ENCODE results near the gene STK31.
"Not testable (repeated sequence)": the region's sequence is repeated elsewhere in the genome, so short reads cannot be mapped to it uniquely, and the experiment has no call there.

Gene STK31

GRCh38 chr7:23746629-23747028 is 36.6 kb downstream of the STK31 start:
- no peak for TF ChIP-seq POLR2A (IDR thresholded peaks at IDR 0.05; ENCODE audit: extremely low read depth, insufficient read length)
- TF ChIP-seq MYC (IDR thresholded peaks at IDR 0.05; ENCODE audit: low read depth, low read length) = no peak
- TF ChIP-seq MAX (IDR thresholded peaks at IDR 0.05; ENCODE audit: low read depth, low read length) = no peak
- no peak for TF ChIP-seq CTCF (IDR thresholded peaks at IDR 0.05; ENCODE audit: low read depth, low read length)

GRCh38 chr7:23751852-23752251 is 41.8 kb downstream of the STK31 start:
- TF ChIP-seq MAX (IDR thresholded peaks at IDR 0.05; ENCODE audit: low read depth, low read length) = no peak
- no peak for TF ChIP-seq POLR2A (IDR thresholded peaks at IDR 0.05; ENCODE audit: extremely low read depth, insufficient read length)
- TF ChIP-seq MYC (IDR thresholded peaks at IDR 0.05; ENCODE audit: low read depth, low read length) = no peak
- no peak for TF ChIP-seq CTCF (IDR thresholded peaks at IDR 0.05; ENCODE audit: low read depth, low read length)
- no peak overlapping the region for H3K4me3 ChIP-seq (ENCODE audit: low read depth, low read length)
- no peak for DNase-seq (ENCODE audit: low read depth)

More at GRCh38 chr7:23746629-23747028, 36.6 kb downstream of the STK31 start:
- no peak for DNase-seq (ENCODE audit: low read depth)
- no peak overlapping the region for H3K4me3 ChIP-seq (ENCODE audit: low read depth, low read length)

- H3K4me3 ChIP-seq (ENCODE audit: low read depth, low read length); DNase-seq (ENCODE audit: low read depth): not testable (repeated sequence)
Measured at GRCh38 chr7:23758839-23759238, 48.8 kb downstream of the STK31 start.

GRCh38 chr7:23759671-23760391 is 49.8 kb downstream of the STK31 start:
- TF ChIP-seq MAX (IDR thresholded peaks at IDR 0.05; ENCODE audit: low read depth, low read length) (no peak), CTCF (IDR thresholded peaks at IDR 0.05; ENCODE audit: low read depth, low read length) (no peak), MYC (IDR thresholded peaks at IDR 0.05; ENCODE audit: low read depth, low read length) (no peak), POLR2A (IDR thresholded peaks at IDR 0.05; ENCODE audit: extremely low read depth, insufficient read length) (no peak)
- no peak overlapping the region for H3K4me3 ChIP-seq (ENCODE audit: low read depth, low read length)
- DNase-seq (ENCODE audit: low read depth) = no peak

GRCh38 chr7:23765943-23766342 is 55.9 kb downstream of the STK31 start:
- no peak for DNase-seq (ENCODE audit: low read depth)
- TF ChIP-seq CTCF (IDR thresholded peaks at IDR 0.05; ENCODE audit: low read depth, low read length) (no peak), MAX (IDR thresholded peaks at IDR 0.05; ENCODE audit: low read depth, low read length) (no peak), MYC (IDR thresholded peaks at IDR 0.05; ENCODE audit: low read depth, low read length) (no peak), POLR2A (IDR thresholded peaks at IDR 0.05; ENCODE audit: extremely low read depth, insufficient read length) (no peak)
- no peak overlapping the region for H3K4me3 ChIP-seq (ENCODE audit: low read depth, low read length)

GRCh38 chr7:23767514-23767913 is 57.5 kb downstream of the STK31 start:
- TF ChIP-seq MAX (IDR thresholded peaks at IDR 0.05; ENCODE audit: low read depth, low read length) (no peak), CTCF (IDR thresholded peaks at IDR 0.05; ENCODE audit: low read depth, low read length) (no peak), POLR2A (IDR thresholded peaks at IDR 0.05; ENCODE audit: extremely low read depth, insufficient read length) (no peak), MYC (IDR thresholded peaks at IDR 0.05; ENCODE audit: low read depth, low read length) (no peak)
- DNase-seq (ENCODE audit: low read depth) = no peak
- H3K4me3 ChIP-seq (ENCODE audit: low read depth, low read length) = no peak overlapping the region
